NT2/D1 (cell line): ENCODE results near the gene LRRN3.

Experiments
- YY1 ChIP-seq: IDR thresholded peaks from 2 replicates; pipeline ENCODE4 v1.6.1; 2011; ENCODE audit not compliant: insufficient read length, insufficient read depth
- ZNF274 ChIP-seq: IDR thresholded peaks from 2 replicates; pipeline ENCODE4 v1.6.1; 2011; ENCODE audit warnings: mild to moderate bottlenecking, low read depth, low read length

GRCh38 chr7:111172564-111173257 lies 81.8 kb downstream of the LRRN3 start:
- no peak for TF ChIP-seq ZNF274
- no peak for TF ChIP-seq YY1
